Activated CD8-positive, alpha-beta T cell treated with anti-CD3 and anti-CD28 coated beads, Interleukin-2, amount 10 ng/mL, durations not matched to agents 7 days and 5 days (primary cell): Measurements from ENCODE around the gene STX16. TPM values are rescaled to one million over a fixed set of nuclear protein-coding genes. Genes with fewer than 3 reads are reported as not detected.

Source experiments
- ATAC-seq: fragments of 150-1000 bp; cut with Tn5 transposase; one replicate; pipeline ENCODE4 v1.10.0; 2021; ENCODE audit warnings: moderate library complexity
- CTCF ChIA-PET: fragments of 350-600 bp; sonication (Branson Sonifier 250); formaldehyde crosslinking; loops from one replicate; lab custom pipeline; 2021; ENCODE audit warnings: antibody characterized with exemption; lab: Charles Lee
- POLR2A ChIA-PET: fragments of 350-600 bp; sonication (Branson Sonifier 250); formaldehyde crosslinking; loops from one replicate; lab custom pipeline; 2021; ENCODE audit warnings: antibody characterized with exemption; lab: Charles Lee
- DNase-seq: peaks from one replicate; pipeline ENCODE4 v3.0.0-alpha.2; 2020
- H3K27ac Mint-ChIP-seq: one replicate; pipeline ENCODE4 v1.8.0; 2021; ENCODE audit warnings: mild to moderate bottlenecking, mixed read lengths
- H3K27me3 Mint-ChIP-seq: one replicate; pipeline ENCODE4 v1.8.0; 2021; ENCODE audit warnings: low read depth, mixed read lengths
- H3K36me3 Mint-ChIP-seq: one replicate; pipeline ENCODE4 v1.8.0; 2021; ENCODE audit warnings: low read depth, mixed read lengths
- H3K4me1 Mint-ChIP-seq: one replicate; pipeline ENCODE4 v1.8.0; 2021; ENCODE audit warnings: low read depth, mixed read lengths
- H3K4me3 Mint-ChIP-seq: one replicate; pipeline ENCODE4 v1.8.0; 2021; ENCODE audit warnings: mild to moderate bottlenecking, mixed read lengths
- H3K9me3 Mint-ChIP-seq: one replicate; pipeline ENCODE4 v1.8.0; 2022; ENCODE audit warnings: mixed read lengths; ENCODE audit not compliant: insufficient read depth
- total RNA-seq, 2 experiments: library from RNA; stranded (reverse); gene quantifications; one replicate each; pipeline ENCODE4 v1.2.3, GENCODE V29; 2021

The STX16 gene
- total RNA-seq, 2 experiments from 2014 or later: 128 to 136 TPM

DNA sequence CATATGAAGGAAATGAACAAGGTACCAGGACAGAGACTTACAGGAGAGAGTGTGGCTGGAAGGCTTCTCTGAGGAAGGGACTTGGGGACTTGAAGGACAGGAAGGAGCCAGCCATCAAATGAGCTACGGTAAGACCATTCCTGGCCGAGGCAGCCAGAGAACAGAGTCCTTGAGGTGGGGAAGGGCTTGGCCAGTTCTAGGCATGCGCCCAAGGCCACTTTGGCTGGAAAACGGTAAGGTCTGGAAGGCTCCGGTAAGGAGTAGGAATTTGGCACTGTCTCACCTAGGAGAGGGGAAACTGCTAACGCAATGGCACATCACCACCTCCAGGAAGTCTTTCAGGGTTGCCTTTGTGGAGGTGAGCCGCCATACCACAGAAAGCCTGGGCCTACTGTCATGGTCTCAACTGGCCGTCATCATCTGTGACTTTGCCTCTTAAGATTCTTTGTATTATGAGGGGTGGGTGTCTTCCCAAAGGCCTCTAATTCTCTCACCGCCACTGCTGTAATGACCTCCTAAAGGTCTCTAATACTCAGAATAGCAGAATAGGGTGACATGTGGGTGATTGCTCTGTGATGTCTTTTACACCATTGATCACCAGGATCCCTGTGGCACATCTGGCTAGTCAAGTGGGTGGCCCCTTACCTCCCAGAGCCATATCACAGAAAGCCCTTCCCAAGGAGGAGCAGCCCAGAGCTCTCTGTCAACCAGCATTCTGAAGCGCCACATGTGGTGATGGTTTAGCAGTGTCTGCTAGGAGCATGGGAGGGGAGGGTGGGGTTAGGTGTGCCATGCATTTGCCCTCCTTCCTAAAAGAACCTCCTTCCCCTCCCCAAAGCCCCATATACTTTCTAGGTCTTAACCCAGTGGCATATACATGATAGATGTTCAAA lies 17.7 kb upstream of the STX16 start:
- ChIA-PET CTCF (no interaction called here), POLR2A (interaction anchor here (1.5 kb wide), 1 partner anchor 18 kb away, joined by 6 read pairs; the partner anchor contains the start of gene STX16)
- no peaks in the 10 kb centered on the region for H3K9me3 Mint-ChIP-seq
- peaks cover 16% of the 10 kb centered on the region for H3K4me1 Mint-ChIP-seq
- H3K27ac Mint-ChIP-seq: no peak overlapping the region
- H3K4me3 Mint-ChIP-seq: no peak overlapping the region
- H3K27me3 Mint-ChIP-seq: no peaks in the 10 kb centered on the region
- H3K36me3 Mint-ChIP-seq: no peaks in the 10 kb centered on the region
- ATAC-seq (no peak), DNase-seq (no peak)

DNA sequence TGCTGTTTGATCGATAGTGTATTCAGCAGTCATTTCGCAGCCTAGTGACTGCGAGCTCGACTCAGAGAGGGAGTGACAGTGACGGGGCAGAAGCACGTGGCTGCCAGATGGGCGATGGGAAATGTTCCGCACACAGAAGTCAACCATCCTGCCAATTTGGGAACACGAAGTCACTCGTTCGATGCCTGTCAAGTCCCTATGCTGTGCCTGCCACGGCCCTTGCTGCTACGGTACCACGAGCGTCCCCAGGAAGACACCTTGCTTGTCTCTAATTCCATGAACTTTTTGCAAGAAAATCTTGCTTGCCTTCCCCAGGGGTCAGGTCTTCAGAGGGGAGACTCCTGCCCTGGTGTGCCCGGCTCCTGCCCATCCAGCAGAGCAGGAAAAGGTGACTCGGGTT lies 17.0 kb upstream of the STX16 start:
- Mint-ChIP-seq H3K4me3 (no peak overlapping the region), H3K27me3 (no peaks in the 10 kb centered on the region), H3K27ac (no peak overlapping the region), H3K9me3 (no peaks in the 10 kb centered on the region), H3K4me1 (peaks cover 16% of the 10 kb centered on the region), H3K36me3 (no peaks in the 10 kb centered on the region)
- POLR2A ChIA-PET: interaction anchor here (1.5 kb wide), 1 partner anchor 17 kb away, joined by 6 read pairs; the partner anchor contains the start of gene STX16
- CTCF ChIA-PET: interaction anchor here (0.8 kb wide), 1 partner anchor 17 kb away, joined by 4 read pairs; the partner anchor contains the start of gene STX16
- no peak for ATAC-seq
- DNase-seq: no peak

- ChIA-PET POLR2A (interaction anchor here (0.6 to 1.5 kb wide), 2 partner anchors 17 to 254 kb away, joined by 3 to 6 read pairs; partner anchors contain the start of gene STX16), CTCF (interaction anchor here (0.8 kb wide), 1 partner anchor 16 kb away, joined by 4 read pairs; the partner anchor contains the start of gene STX16)
- peak; percentile 50 for ATAC-seq
Observed at GRCh38 chr20:58634521-58635278, 16.4 kb upstream of the STX16 start.

GRCh38 chr20:58635279-58635665 lies 15.8 kb upstream of the STX16 start:
- Mint-ChIP-seq H3K36me3 (no peaks in the 10 kb centered on the region), H3K27me3 (peaks cover 5% of the 10 kb centered on the region), H3K4me1 (peaks cover 16% of the 10 kb centered on the region), H3K9me3 (no peaks in the 10 kb centered on the region), H3K27ac (no peak overlapping the region), H3K4me3 (no peak overlapping the region)
- DNase-seq (no peak), ATAC-seq (no peak)
- CTCF ChIA-PET: no interaction called here
- POLR2A ChIA-PET: interaction anchor here (0.6 kb wide), 1 partner anchor 253 kb away, joined by 3 read pairs; no protein-coding TSS in a partner anchor

More at GRCh38 chr20:58634521-58635278, 16.4 kb upstream of the STX16 start:
- Mint-ChIP-seq H3K9me3 (no peaks in the 10 kb centered on the region), H3K4me1 (peaks cover 16% of the 10 kb centered on the region), H3K36me3 (no peaks in the 10 kb centered on the region), H3K27me3 (peaks cover under 1% of the 10 kb centered on the region), H3K27ac (peak overlapping the region; percentile 52), H3K4me3 (peak overlapping the region; percentile 31)
- DNase-seq: peak; percentile 42

DNA sequence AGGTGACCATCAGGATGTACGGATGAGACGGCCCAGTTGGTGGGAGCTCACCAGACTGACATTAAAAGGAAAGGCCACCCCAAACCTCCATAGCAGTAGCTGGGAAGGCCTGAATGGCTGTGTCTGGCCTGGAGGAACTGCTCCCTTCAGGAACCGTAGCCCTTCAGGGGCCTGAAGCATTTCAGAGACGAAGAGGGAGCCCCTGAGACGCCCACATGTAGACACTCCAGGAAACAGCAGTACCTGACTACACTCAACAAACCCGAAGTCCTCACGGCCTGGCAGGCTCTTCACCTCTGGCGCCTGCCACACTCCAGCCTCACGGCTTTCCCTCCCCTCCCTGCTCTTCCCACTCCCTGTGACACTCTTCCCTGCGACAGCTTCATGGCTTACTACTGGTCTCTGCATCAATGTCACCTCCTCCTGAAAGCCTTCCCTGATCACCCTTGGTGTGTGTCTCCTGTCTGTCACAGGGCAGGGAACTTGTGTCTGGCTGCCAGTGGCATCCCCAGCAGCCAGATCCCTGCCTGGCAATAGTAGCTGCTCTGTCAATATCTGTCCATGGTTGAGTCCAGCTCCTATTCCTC lies 14.6 kb upstream of the STX16 start:
- Mint-ChIP-seq H3K27me3 (peaks cover 5% of the 10 kb centered on the region), H3K4me1 (peaks cover 16% of the 10 kb centered on the region), H3K36me3 (no peaks in the 10 kb centered on the region), H3K4me3 (no peak overlapping the region), H3K27ac (no peak overlapping the region), H3K9me3 (no peaks in the 10 kb centered on the region)
- ChIA-PET CTCF (interaction anchor here (0.7 to 2.4 kb wide), 2 partner anchors 15 to 275 kb away, joined by 3 to 6 read pairs; partner anchors contain the start of gene STX16), POLR2A (interaction anchor here (1.0 kb wide), 1 partner anchor 281 kb away, joined by 3 read pairs; no protein-coding TSS in a partner anchor)
- DNase-seq: no peak
- ATAC-seq: no peak

DNA sequence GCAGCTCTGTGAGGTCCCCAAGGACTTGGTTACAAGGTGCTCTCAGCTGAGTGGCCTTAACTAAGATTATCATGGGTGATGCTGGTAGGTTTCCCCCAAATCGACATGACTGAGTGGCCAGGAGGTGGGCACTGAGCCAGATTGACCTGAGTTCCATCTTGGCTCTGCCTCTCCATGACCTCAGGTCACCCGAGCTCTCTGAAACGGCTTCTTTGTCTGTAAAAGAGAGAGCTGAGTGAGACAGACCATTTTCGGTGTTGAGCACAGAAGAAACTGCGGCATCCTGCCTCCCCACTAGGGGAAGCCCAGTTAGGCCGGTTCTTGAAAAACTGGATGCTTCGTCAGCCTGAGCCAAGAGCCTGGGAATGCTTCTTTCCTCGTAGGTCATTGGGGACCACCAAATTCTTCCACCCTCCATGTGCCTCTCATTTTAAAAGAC lies 14.1 kb upstream of the STX16 start:
- H3K9me3 Mint-ChIP-seq: no peaks in the 10 kb centered on the region
- POLR2A ChIA-PET: interaction anchor here (1.0 kb wide), 1 partner anchor 282 kb away, joined by 3 read pairs; no protein-coding TSS in a partner anchor
- DNase-seq (no peak), ATAC-seq (no peak)
- H3K4me1 Mint-ChIP-seq: peaks cover 16% of the 10 kb centered on the region
- H3K27me3 Mint-ChIP-seq: peaks cover 5% of the 10 kb centered on the region
- no peak overlapping the region for H3K27ac Mint-ChIP-seq
- CTCF ChIA-PET: interaction anchor here (0.7 to 2.4 kb wide), 3 partner anchors 12 to 276 kb away, joined by 3 to 6 read pairs (median 4); partner anchors contain the start of gene STX16
- no peak overlapping the region for H3K4me3 Mint-ChIP-seq
- H3K36me3 Mint-ChIP-seq: no peaks in the 10 kb centered on the region

DNA sequence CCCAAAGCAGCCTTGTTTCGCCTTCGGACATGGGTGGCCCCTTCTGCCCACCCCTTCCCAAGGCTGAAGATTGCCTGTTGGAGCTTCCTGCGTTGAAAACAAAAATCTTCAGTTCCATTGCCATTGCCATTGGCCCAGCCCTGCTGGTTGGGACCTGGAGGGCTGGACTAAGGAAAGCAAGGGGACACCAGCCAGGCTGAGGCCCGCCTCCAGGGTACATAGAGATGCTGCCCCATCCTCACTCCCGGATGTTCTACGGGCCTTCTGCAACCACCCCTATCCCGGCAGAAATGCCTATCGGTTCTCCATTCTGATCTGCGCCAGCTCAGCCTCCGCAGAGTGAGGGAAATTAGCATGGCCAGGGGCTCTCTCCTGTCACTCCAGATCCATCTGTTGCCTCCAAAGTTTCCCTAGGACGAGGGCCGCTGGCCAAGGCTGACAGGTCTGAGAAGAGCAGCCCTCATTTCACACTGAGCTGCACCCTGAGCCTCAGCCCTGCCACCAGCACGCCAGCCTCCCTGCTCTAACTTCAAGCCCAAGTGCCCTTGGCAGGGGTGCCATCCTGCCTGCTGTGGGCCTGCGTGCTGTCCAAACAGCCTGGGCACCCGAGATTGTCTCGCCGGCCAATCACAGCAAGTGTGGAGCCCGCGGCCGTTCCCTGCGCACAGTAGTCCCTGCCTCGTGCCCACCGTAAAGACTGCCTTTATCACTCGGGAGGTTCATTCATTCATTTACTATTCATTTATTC lies 13.4 kb upstream of the STX16 start:
- H3K4me1 Mint-ChIP-seq: peaks cover 16% of the 10 kb centered on the region
- ChIA-PET CTCF (interaction anchor here (0.9 to 2.4 kb wide), 2 partner anchors 11 to 14 kb away, joined by 4 to 6 read pairs; partner anchors contain the start of gene STX16), POLR2A (interaction anchor here (1.0 kb wide), 1 partner anchor 282 kb away, joined by 3 read pairs; no protein-coding TSS in a partner anchor)
- DNase-seq (no peak), ATAC-seq (no peak)
- H3K36me3 Mint-ChIP-seq: no peaks in the 10 kb centered on the region
- no peak overlapping the region for H3K4me3 Mint-ChIP-seq
- no peak overlapping the region for H3K27ac Mint-ChIP-seq
- H3K9me3 Mint-ChIP-seq: no peaks in the 10 kb centered on the region
- H3K27me3 Mint-ChIP-seq: peaks cover 8% of the 10 kb centered on the region

- H3K9me3 Mint-ChIP-seq: no peaks in the 10 kb centered on the region
- CTCF ChIA-PET: interaction anchor here (0.8 to 1.0 kb wide), 2 partner anchors 8 to 13 kb away, joined by 3 to 5 read pairs; partner anchors contain the start of gene STX16
Observed at GRCh38 chr20:58638467-58639181, 12.5 kb upstream of the STX16 start.

GRCh38 chr20:58639182-58640146 lies 11.6 kb upstream of the STX16 start:
- Mint-ChIP-seq H3K9me3 (no peaks in the 10 kb centered on the region), H3K27me3 (peaks cover 8% of the 10 kb centered on the region), H3K36me3 (no peaks in the 10 kb centered on the region), H3K4me1 (peaks cover 8% of the 10 kb centered on the region), H3K27ac (no peak overlapping the region), H3K4me3 (no peak overlapping the region)
- ChIA-PET POLR2A (interaction anchor here (0.6 to 0.8 kb wide), 2 partner anchors 13 to 87 kb away, joined by 3 to 4 read pairs; no protein-coding TSS in a partner anchor), CTCF (interaction anchor here (0.8 to 1.0 kb wide), 2 partner anchors 9 to 12 kb away, joined by 3 to 5 read pairs; partner anchors contain the start of gene STX16)
- DNase-seq (no peak), ATAC-seq (no peak)

More at GRCh38 chr20:58638467-58639181, 12.5 kb upstream of the STX16 start:
- H3K4me3 Mint-ChIP-seq: no peak overlapping the region
- peaks cover 8% of the 10 kb centered on the region for H3K27me3 Mint-ChIP-seq
- DNase-seq: no peak
- peaks cover 15% of the 10 kb centered on the region for H3K4me1 Mint-ChIP-seq
- POLR2A ChIA-PET: interaction anchor here (0.8 kb wide), 1 partner anchor 14 kb away, joined by 3 read pairs; no protein-coding TSS in a partner anchor
- H3K27ac Mint-ChIP-seq: no peak overlapping the region
- no peak for ATAC-seq
- no peaks in the 10 kb centered on the region for H3K36me3 Mint-ChIP-seq
